ENCODE data around the gene SFTPB.

- TF ChIP-seq POLR2A (IDR thresholded peaks at IDR 0.05): no peak
- no peak for TF ChIP-seq CTCF (IDR thresholded peaks at IDR 0.05)
Measured at GRCh38 chr2:85615413-85615728, 52.6 kb downstream of the SFTPB start.

Measured in heart left ventricle (tissue), 13 donors.